GM12891 (cell line): ENCODE measurements around the gene UTP3.

Experiments used
- POLR2A ChIP-seq: IDR thresholded peaks from 2 replicates; pipeline ENCODE4 v1.6.1; 2011; ENCODE audit warnings: low read depth, low read length, control low read depth
- POLR2AphosphoS5 ChIP-seq: IDR thresholded peaks from 2 replicates; pipeline ENCODE4 v1.6.1; 2011; ENCODE audit warnings: low read depth, low read length, control low read depth
- SPI1 ChIP-seq: IDR thresholded peaks from 2 replicates; pipeline ENCODE4 v1.6.1; 2011; ENCODE audit warnings: low read depth, low read length, control low read depth
- TAF1 ChIP-seq: IDR thresholded peaks from 2 replicates; pipeline ENCODE4 v1.6.1; 2011; ENCODE audit warnings: low read depth, low read length, control low read depth

- TF ChIP-seq POLR2A (no peak), POLR2AphosphoS5 (no peak), TAF1 (no peak), SPI1 (no peak)
Measured at GRCh38 chr4:70640192-70640591, 48.1 kb upstream of the UTP3 start.
